Measurements from ENCODE around the gene ADRA2C.

Gene ADRA2C

GRCh38 chr4:3775005-3775404, 8.8 kb downstream of the ADRA2C start:
- H2AFZ ChIP-seq (ENCODE audit: low read length) = no peak overlapping the region
- no peaks in the 10 kb centered on the region for H3K79me2 ChIP-seq (ENCODE audit: insufficient read depth, low read length)
- H3K9me2 ChIP-seq (replicated peaks; ENCODE audit: low read depth, low read length) = no peaks in the 10 kb centered on the region
- no peaks in the 10 kb centered on the region for H3K27me3 ChIP-seq (ENCODE audit: insufficient read depth, low read length, poor library complexity, severe bottlenecking)
- H3F3A ChIP-seq (ENCODE audit: low read depth) = no peaks in the 10 kb centered on the region
- H3K4me2 ChIP-seq (ENCODE audit: low read depth, low read length, poor library complexity, severe bottlenecking) = no peak overlapping the region
- no peaks in the 10 kb centered on the region for H3K36me3 ChIP-seq (ENCODE audit: insufficient read depth, low read length)
- no peaks in the 10 kb centered on the region for H3K4me1 ChIP-seq (ENCODE audit: insufficient read depth, low read length, poor library complexity, severe bottlenecking)
- TF ChIP-seq CTCF (conservative IDR thresholded peaks at IDR 0.05; ENCODE audit: low read length) = no peak
- no peaks in the 10 kb centered on the region for H4K20me1 ChIP-seq (ENCODE audit: insufficient read depth, low read length, poor library complexity, severe bottlenecking)
- no peaks in the 10 kb centered on the region for H3K9me3 ChIP-seq (ENCODE audit: insufficient read depth, low read depth, low read length)
- H3K4me3 ChIP-seq (ENCODE audit: low read length, poor library complexity, severe bottlenecking) = no peak overlapping the region
- H3K9ac ChIP-seq (ENCODE audit: low read depth, low read length, poor library complexity, severe bottlenecking) = no peak overlapping the region

- H3K4me1 ChIP-seq (ENCODE audit: insufficient read depth, low read length, poor library complexity, severe bottlenecking) = no peaks in the 10 kb centered on the region
- H3K9me2 ChIP-seq (replicated peaks; ENCODE audit: low read depth, low read length) = no peaks in the 10 kb centered on the region
- H3K27me3 ChIP-seq (ENCODE audit: insufficient read depth, low read length, poor library complexity, severe bottlenecking) = no peaks in the 10 kb centered on the region
Measured at GRCh38 chr4:3775576-3775975, 9.4 kb downstream of the ADRA2C start.

GRCh38 chr4:3776166-3777032, 10.2 kb downstream of the ADRA2C start:
- H3K9me3 ChIP-seq (ENCODE audit: insufficient read depth, low read depth, low read length) = no peaks in the 10 kb centered on the region
- H3K4me1 ChIP-seq (ENCODE audit: insufficient read depth, low read length, poor library complexity, severe bottlenecking) = no peaks in the 10 kb centered on the region
- H3K4me3 ChIP-seq (ENCODE audit: low read length, poor library complexity, severe bottlenecking) = no peak overlapping the region
- no peaks in the 10 kb centered on the region for H3K9me2 ChIP-seq (replicated peaks; ENCODE audit: low read depth, low read length)
- H3K27me3 ChIP-seq (ENCODE audit: insufficient read depth, low read length, poor library complexity, severe bottlenecking) = no peaks in the 10 kb centered on the region
- H4K20me1 ChIP-seq (ENCODE audit: insufficient read depth, low read length, poor library complexity, severe bottlenecking) = no peaks in the 10 kb centered on the region
- H3K9ac ChIP-seq (ENCODE audit: low read depth, low read length, poor library complexity, severe bottlenecking) = no peak overlapping the region
- H3F3A ChIP-seq (ENCODE audit: low read depth) = no peaks in the 10 kb centered on the region
- H3K79me2 ChIP-seq (ENCODE audit: insufficient read depth, low read length) = no peaks in the 10 kb centered on the region
- TF ChIP-seq EZH2phosphoT487 (IDR thresholded peaks at IDR 0.05; ENCODE audit: borderline replicate concordance) (no peak), CTCF (conservative IDR thresholded peaks at IDR 0.05; ENCODE audit: low read length) (no peak)
- H2AFZ ChIP-seq (ENCODE audit: low read length) = no peak overlapping the region
- no peaks in the 10 kb centered on the region for H3K36me3 ChIP-seq (ENCODE audit: insufficient read depth, low read length)
- H3K4me2 ChIP-seq (ENCODE audit: low read depth, low read length, poor library complexity, severe bottlenecking) = no peak overlapping the region

More at GRCh38 chr4:3775576-3775975, 9.4 kb downstream of the ADRA2C start:
- H3F3A ChIP-seq (ENCODE audit: low read depth) = no peaks in the 10 kb centered on the region
- no peak overlapping the region for H3K4me3 ChIP-seq (ENCODE audit: low read length, poor library complexity, severe bottlenecking)
- no peaks in the 10 kb centered on the region for H4K20me1 ChIP-seq (ENCODE audit: insufficient read depth, low read length, poor library complexity, severe bottlenecking)
- no peaks in the 10 kb centered on the region for H3K36me3 ChIP-seq (ENCODE audit: insufficient read depth, low read length)
- no peak overlapping the region for H2AFZ ChIP-seq (ENCODE audit: low read length)
- H3K4me2 ChIP-seq (ENCODE audit: low read depth, low read length, poor library complexity, severe bottlenecking) = no peak overlapping the region
- no peaks in the 10 kb centered on the region for H3K79me2 ChIP-seq (ENCODE audit: insufficient read depth, low read length)
- no peaks in the 10 kb centered on the region for H3K9me3 ChIP-seq (ENCODE audit: insufficient read depth, low read depth, low read length)
- TF ChIP-seq CTCF (conservative IDR thresholded peaks at IDR 0.05; ENCODE audit: low read length) (no peak), EZH2phosphoT487 (IDR thresholded peaks at IDR 0.05; ENCODE audit: borderline replicate concordance) (no peak)
- H3K9ac ChIP-seq (ENCODE audit: low read depth, low read length, poor library complexity, severe bottlenecking) = no peak overlapping the region

All from Loucy (cell line).